HL-60 (cell line): ENCODE results near the gene ELF4.

Source experiments
- DNase-seq, 2 experiments: peaks; one replicate each; pipeline ENCODE4 v3.0.0-alpha.2; 2010 to 2020; ENCODE audit warnings: low read depth in 1 of 2, low spot score in 1 of 2
- H3K27ac ChIP-seq: fragments of 250-450 bp; sonication (Bioruptor Pico); replicated peaks from 2 replicates; pipeline ENCODE4 v1.5.1; 2020; ENCODE audit warnings: mild to moderate bottlenecking, moderate library complexity
- H3K27me3 ChIP-seq: fragments of 250-450 bp; sonication (Bioruptor Pico); 2 replicates; pipeline ENCODE4 v1.5.1; 2021; ENCODE audit warnings: mild to moderate bottlenecking, moderate library complexity; ENCODE audit not compliant: insufficient read depth, poor library complexity, severe bottlenecking
- H3K4me3 ChIP-seq: replicated peaks from 2 replicates; pipeline ENCODE4 v1.5.1; 2011; ENCODE audit warnings: mild to moderate bottlenecking, control low read depth, low read length; ENCODE audit not compliant: insufficient read depth
- GABPA ChIP-seq: IDR thresholded peaks from 2 replicates; pipeline ENCODE4 v1.6.1; 2012; ENCODE audit warnings: low read depth
- POLR2AphosphoS5 ChIP-seq: IDR thresholded peaks from 2 replicates; pipeline ENCODE4 v1.6.1; 2012; ENCODE audit warnings: low read depth
- SPI1 ChIP-seq: IDR thresholded peaks from 2 replicates; pipeline ENCODE4 v1.6.1; 2012; ENCODE audit warnings: low read depth, mild to moderate bottlenecking, borderline replicate concordance
- TF ChIP-seq, protein P1 (sequence below): IDR thresholded peaks from one replicate; pipeline ENCODE4 v1.5.1; 2011; ENCODE audit warnings: low read length, control low read depth, inconsistent platforms; ENCODE audit not compliant: insufficient read depth
- TF ChIP-seq, protein P2 (sequence below): IDR thresholded peaks from 2 replicates; pipeline ENCODE4 v1.6.1; 2012; ENCODE audit warnings: low read depth; ENCODE audit not compliant: insufficient replicate concordance

The ELF4 gene

DNA sequence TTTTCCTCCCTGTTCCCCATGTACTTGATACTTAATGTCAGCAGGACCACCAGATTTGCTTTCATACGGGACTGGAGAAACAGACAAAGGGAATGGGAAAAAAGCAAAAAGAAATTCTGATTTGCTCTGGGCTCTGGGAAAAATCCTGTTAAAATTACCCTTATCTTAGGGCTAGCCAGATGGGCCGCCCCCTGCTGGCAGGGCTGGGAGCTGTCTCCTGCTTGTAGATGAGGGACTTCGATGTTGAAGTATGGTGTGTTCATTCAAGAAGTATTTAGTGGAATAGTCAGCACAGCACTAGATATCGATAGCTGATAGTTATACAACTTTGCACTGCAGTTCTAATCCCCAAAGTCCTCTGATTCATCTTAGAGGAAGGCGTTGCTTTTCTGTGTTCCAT, 82.1 kb downstream of the ELF4 start:
- no peak overlapping the region for H3K4me3 ChIP-seq
- H3K27me3 ChIP-seq = no peaks in the 10 kb centered on the region
- TF ChIP-seq, protein P1, sequence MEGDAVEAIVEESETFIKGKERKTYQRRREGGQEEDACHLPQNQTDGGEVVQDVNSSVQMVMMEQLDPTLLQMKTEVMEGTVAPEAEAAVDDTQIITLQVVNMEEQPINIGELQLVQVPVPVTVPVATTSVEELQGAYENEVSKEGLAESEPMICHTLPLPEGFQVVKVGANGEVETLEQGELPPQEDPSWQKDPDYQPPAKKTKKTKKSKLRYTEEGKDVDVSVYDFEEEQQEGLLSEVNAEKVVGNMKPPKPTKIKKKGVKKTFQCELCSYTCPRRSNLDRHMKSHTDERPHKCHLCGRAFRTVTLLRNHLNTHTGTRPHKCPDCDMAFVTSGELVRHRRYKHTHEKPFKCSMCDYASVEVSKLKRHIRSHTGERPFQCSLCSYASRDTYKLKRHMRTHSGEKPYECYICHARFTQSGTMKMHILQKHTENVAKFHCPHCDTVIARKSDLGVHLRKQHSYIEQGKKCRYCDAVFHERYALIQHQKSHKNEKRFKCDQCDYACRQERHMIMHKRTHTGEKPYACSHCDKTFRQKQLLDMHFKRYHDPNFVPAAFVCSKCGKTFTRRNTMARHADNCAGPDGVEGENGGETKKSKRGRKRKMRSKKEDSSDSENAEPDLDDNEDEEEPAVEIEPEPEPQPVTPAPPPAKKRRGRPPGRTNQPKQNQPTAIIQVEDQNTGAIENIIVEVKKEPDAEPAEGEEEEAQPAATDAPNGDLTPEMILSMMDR = peak; percentile 47
- TF ChIP-seq SPI1 = no peak
- DNase-seq = peak; percentile 6 to 42
- no peak overlapping the region for H3K27ac ChIP-seq

DNA sequence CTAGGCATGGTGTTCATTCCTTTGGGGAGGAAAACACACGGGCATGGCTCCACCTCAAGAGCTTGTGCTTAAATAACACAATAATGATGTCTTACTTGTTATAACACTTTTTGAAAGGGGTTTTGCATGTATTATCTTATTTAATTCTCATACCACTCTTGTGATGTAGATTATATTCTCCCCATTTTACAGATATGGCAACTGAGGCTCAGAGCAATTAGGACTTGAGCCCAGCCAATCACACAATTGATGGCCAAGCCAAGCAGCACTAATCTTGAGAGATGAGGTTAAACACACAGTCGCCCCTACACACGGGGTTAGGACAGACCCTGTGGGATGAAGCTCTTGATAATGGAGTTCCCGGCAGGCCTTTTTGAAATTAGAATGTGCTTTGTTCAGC, 82.7 kb downstream of the ELF4 start:
- TF ChIP-seq, protein P2, sequence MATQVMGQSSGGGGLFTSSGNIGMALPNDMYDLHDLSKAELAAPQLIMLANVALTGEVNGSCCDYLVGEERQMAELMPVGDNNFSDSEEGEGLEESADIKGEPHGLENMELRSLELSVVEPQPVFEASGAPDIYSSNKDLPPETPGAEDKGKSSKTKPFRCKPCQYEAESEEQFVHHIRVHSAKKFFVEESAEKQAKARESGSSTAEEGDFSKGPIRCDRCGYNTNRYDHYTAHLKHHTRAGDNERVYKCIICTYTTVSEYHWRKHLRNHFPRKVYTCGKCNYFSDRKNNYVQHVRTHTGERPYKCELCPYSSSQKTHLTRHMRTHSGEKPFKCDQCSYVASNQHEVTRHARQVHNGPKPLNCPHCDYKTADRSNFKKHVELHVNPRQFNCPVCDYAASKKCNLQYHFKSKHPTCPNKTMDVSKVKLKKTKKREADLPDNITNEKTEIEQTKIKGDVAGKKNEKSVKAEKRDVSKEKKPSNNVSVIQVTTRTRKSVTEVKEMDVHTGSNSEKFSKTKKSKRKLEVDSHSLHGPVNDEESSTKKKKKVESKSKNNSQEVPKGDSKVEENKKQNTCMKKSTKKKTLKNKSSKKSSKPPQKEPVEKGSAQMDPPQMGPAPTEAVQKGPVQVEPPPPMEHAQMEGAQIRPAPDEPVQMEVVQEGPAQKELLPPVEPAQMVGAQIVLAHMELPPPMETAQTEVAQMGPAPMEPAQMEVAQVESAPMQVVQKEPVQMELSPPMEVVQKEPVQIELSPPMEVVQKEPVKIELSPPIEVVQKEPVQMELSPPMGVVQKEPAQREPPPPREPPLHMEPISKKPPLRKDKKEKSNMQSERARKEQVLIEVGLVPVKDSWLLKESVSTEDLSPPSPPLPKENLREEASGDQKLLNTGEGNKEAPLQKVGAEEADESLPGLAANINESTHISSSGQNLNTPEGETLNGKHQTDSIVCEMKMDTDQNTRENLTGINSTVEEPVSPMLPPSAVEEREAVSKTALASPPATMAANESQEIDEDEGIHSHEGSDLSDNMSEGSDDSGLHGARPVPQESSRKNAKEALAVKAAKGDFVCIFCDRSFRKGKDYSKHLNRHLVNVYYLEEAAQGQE = no peak
- no peak for TF ChIP-seq SPI1
- TF ChIP-seq, protein P1 = no peak
- TF ChIP-seq POLR2AphosphoS5 = no peak
- TF ChIP-seq GABPA = no peak
- DNase-seq = no peak
- no peaks in the 10 kb centered on the region for H3K27me3 ChIP-seq
- H3K4me3 ChIP-seq = no peak overlapping the region
- H3K27ac ChIP-seq = no peak overlapping the region

DNA sequence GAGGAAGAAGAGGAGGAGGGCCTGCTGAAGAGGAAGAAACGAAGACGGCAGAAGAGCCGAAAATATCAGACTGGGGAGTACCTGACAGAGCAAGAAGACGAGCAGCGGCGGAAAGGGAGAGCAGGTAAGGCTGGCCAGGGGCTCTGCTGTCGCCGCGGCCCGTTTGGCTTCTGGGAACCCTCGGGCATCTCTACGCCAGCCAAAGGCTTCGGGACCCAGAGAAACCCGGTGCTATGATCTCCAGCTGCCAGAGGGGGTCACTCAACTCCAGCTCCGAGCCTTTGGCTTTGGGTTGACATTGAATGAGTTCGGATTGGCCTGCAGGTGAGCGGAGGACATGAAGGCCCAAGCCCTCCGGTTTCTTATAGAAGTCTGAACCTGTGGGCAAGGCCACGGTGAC, 85.0 kb downstream of the ELF4 start:
- Histone ChIP-seq H3K4me3 (no peak overlapping the region), H3K27ac (no peak overlapping the region), H3K27me3 (no peaks in the 10 kb centered on the region)
- TF ChIP-seq SPI1 = no peak
- TF ChIP-seq GABPA = no peak
- TF ChIP-seq, protein P2 = no peak
- TF ChIP-seq POLR2AphosphoS5 = no peak
- TF ChIP-seq, protein P1 = no peak
- no peak for DNase-seq

DNA sequence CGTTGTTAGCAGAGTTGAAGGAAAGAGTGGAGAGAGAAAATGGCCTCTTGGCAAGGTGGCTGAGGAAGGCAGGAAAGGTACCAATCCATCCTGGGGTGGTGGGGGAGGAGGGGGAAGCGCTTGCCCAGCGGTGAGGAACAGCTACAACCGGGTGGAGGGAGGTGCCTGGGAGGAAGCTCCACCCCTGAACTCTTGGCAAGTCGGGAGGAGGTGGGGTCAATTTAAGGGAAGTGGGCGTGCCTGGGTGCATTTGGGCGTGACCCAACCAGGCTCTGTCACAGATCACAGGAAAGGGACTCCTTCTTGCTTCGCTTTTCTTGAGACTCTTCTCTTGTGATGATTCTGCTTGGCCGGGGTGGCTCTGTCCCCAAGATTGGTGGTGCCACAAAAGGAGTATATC, 86.2 kb downstream of the ELF4 start:
- peak; percentile 68 to 90 for DNase-seq
- TF ChIP-seq, protein P2 = no peak
- no peak for TF ChIP-seq GABPA
- TF ChIP-seq SPI1 = peak; percentile 86; the same call in 1 of the 2 replicates
- H3K27me3 ChIP-seq = no peaks in the 10 kb centered on the region
- H3K27ac ChIP-seq = no peak overlapping the region
- H3K4me3 ChIP-seq = no peak overlapping the region
